Caco-2 (cell line): Measurements from ENCODE around the gene SSBP2. TPM values are rescaled to one million over a fixed set of nuclear protein-coding genes. Genes with fewer than 3 reads are reported as not detected.
A peak's percentile ranks its signal among the peaks of the same experiment; 100 is the strongest.

ENCODE experiments used
- BruUV-seq: library from RNA; stranded (reverse); fragments of 400-500 nt; replicated peaks from 2 replicates; lab custom pipeline; 2021; lab: Mats Ljungman, UMichigan
- CTCF ChIA-PET: fragments of 300-600 bp; sonication (Branson Sonifier 250); formaldehyde crosslinking; loops from one replicate; lab custom pipeline; 2022; ENCODE audit warnings: antibody characterized with exemption; lab: Charles Lee
- POLR2A ChIA-PET: fragments of 300-600 bp; sonication (Branson Sonifier 250); formaldehyde crosslinking; loops from one replicate; lab custom pipeline; 2022; ENCODE audit warnings: antibody characterized with exemption; lab: Charles Lee
- DNase-seq, 2 experiments: peaks; one replicate each; pipeline versions ENCODE4 v3.0.0 to v3.0.0-alpha.2; 2020 to 2022
- H3K27me3 ChIP-seq: replicated peaks from 2 replicates; pipeline ENCODE4 v1.6.0; 2011; ENCODE audit warnings: low read length; ENCODE audit not compliant: control insufficient read depth, insufficient read depth
- H3K36me3 ChIP-seq: 2 replicates; pipeline ENCODE4 v1.5.1; 2011; ENCODE audit warnings: low read length; ENCODE audit not compliant: control insufficient read depth, insufficient read depth
- H3K4me1 ChIP-seq: fragments of 250-450 bp; sonication (Bioruptor Pico); 2 replicates; pipeline ENCODE4 v1.5.1; 2020; ENCODE audit warnings: mild to moderate bottlenecking
- H3K4me3 ChIP-seq: 2 replicates; pipeline ENCODE4 v1.5.1; 2011; ENCODE audit warnings: low read depth, mild to moderate bottlenecking, control low read depth, low read length
- H3K9me3 ChIP-seq: fragments of 250-450 bp; sonication (Bioruptor Pico); 2 replicates; pipeline ENCODE4 v1.5.1; 2020; ENCODE audit warnings: mild to moderate bottlenecking, moderate library complexity
- H3K27ac Mint-ChIP-seq: one replicate; pipeline ENCODE4 v1.8.0; 2022; ENCODE audit warnings: mixed read lengths; ENCODE audit not compliant: unreplicated experiment
- H3K27me3 Mint-ChIP-seq: one replicate; pipeline ENCODE4 v1.8.0; 2022; ENCODE audit warnings: mixed read lengths; ENCODE audit not compliant: insufficient read depth, unreplicated experiment
- H3K36me3 Mint-ChIP-seq: one replicate; pipeline ENCODE4 v1.8.0; 2022; ENCODE audit warnings: mild to moderate bottlenecking, mixed read lengths; ENCODE audit not compliant: insufficient read depth, unreplicated experiment
- H3K4me1 Mint-ChIP-seq: one replicate; pipeline ENCODE4 v1.8.0; 2022; ENCODE audit warnings: low read depth, mixed read lengths; ENCODE audit not compliant: unreplicated experiment
- H3K4me3 Mint-ChIP-seq: one replicate; pipeline ENCODE4 v1.8.0; 2022; ENCODE audit warnings: mild to moderate bottlenecking, moderate library complexity, mixed read lengths; ENCODE audit not compliant: unreplicated experiment
- H3K9me3 Mint-ChIP-seq: one replicate; pipeline ENCODE4 v1.8.0; 2022; ENCODE audit warnings: mixed read lengths; ENCODE audit not compliant: unreplicated experiment
- CTCF ChIP-seq, 2 experiments: fragments of 200-600 bp in 1 of 2; IDR thresholded peaks; 1 replicate in 1 of 2; 2 replicates in 1 of 2; pipeline versions ENCODE4 v1.5.1 to v1.8.0; 2011 to 2022; ENCODE audit warnings: antibody characterized with exemption in 1 of 2, control low read depth in 1 of 2, inconsistent platforms in 1 of 2, low read depth in 1 of 2, low read length in 1 of 2, mild to moderate bottlenecking in 1 of 2, moderate library complexity in 1 of 2; ENCODE audit not compliant: insufficient read depth in 1 of 2, severe bottlenecking in 1 of 2, unreplicated experiment in 1 of 2
- intact Hi-C: fragments of 100-400 bp; cut with micrococcal nuclease; formaldehyde crosslinking; loops from one replicate; pipeline ENCODE4 v1.10.0; 2022; ENCODE audit not compliant: unreplicated experiment
- total RNA-seq: library from RNA; stranded (reverse); gene quantifications from 2 replicates; pipeline ENCODE4 v1.2.3, GENCODE V29; 2022

SSBP2 gene
- total RNA-seq, 1 experiment from 2014 or later: 2.5 TPM

- Mint-ChIP-seq H3K27me3 (no peaks in the 10 kb centered on the region), H3K36me3 (no peaks in the 10 kb centered on the region), H3K4me3 (no peak overlapping the region), H3K9me3 (no peaks in the 10 kb centered on the region), H3K27ac (no peak overlapping the region), H3K4me1 (peaks cover 7% of the 10 kb centered on the region)
- Histone ChIP-seq H3K36me3 (no peaks in the 10 kb centered on the region), H3K4me1 (peaks cover 9% of the 10 kb centered on the region; the same call in 1 of the 2 replicates), H3K27me3 (no peaks in the 10 kb centered on the region), H3K9me3 (no peaks in the 10 kb centered on the region), H3K4me3 (no peak overlapping the region)
- DNase-seq: peak; percentile 30 to 70
- BruUV-seq: no TSS peak
- ChIA-PET CTCF (no interaction called here), POLR2A (no interaction called here)
- no peak for TF ChIP-seq CTCF (IDR thresholded peaks at IDR 0.05; ENCODE audit: insufficient read depth in 1 of 2, low read depth in 1 of 2, low read length in 1 of 2, severe bottlenecking in 1 of 2, unreplicated experiment in 1 of 2)
- intact Hi-C loops: no loop called here
Measured at GRCh38 chr5:81626524-81626923, 124.4 kb downstream of the SSBP2 start.

- Mint-ChIP-seq H3K27me3 (no peaks in the 10 kb centered on the region), H3K4me1 (no peaks in the 10 kb centered on the region), H3K4me3 (no peak overlapping the region), H3K9me3 (peaks cover 29% of the 10 kb centered on the region), H3K36me3 (no peaks in the 10 kb centered on the region), H3K27ac (no peak overlapping the region)
- Histone ChIP-seq H3K27me3 (no peaks in the 10 kb centered on the region), H3K36me3 (no peaks in the 10 kb centered on the region), H3K4me1 (no peaks in the 10 kb centered on the region), H3K9me3 (no peaks in the 10 kb centered on the region), H3K4me3 (no peak overlapping the region)
- BruUV-seq: no TSS peak
- intact Hi-C loops: no loop called here
- ChIA-PET CTCF (no interaction called here), POLR2A (no interaction called here)
- no peak for DNase-seq
- TF ChIP-seq CTCF (IDR thresholded peaks at IDR 0.05; ENCODE audit: insufficient read depth in 1 of 2, low read depth in 1 of 2, low read length in 1 of 2, severe bottlenecking in 1 of 2, unreplicated experiment in 1 of 2): no peak
Measured at GRCh38 chr5:81609810-81610375, 141.0 kb downstream of the SSBP2 start.

- Mint-ChIP-seq H3K36me3 (no peaks in the 10 kb centered on the region), H3K27ac (no peak overlapping the region), H3K27me3 (no peaks in the 10 kb centered on the region), H3K4me1 (no peaks in the 10 kb centered on the region), H3K9me3 (peaks cover 22% of the 10 kb centered on the region), H3K4me3 (no peak overlapping the region)
- BruUV-seq: no TSS peak
- DNase-seq: no peak
- Histone ChIP-seq H3K4me1 (no peaks in the 10 kb centered on the region), H3K9me3 (no peaks in the 10 kb centered on the region), H3K36me3 (no peaks in the 10 kb centered on the region), H3K4me3 (no peak overlapping the region), H3K27me3 (no peaks in the 10 kb centered on the region)
- TF ChIP-seq CTCF (IDR thresholded peaks at IDR 0.05; ENCODE audit: insufficient read depth in 1 of 2, low read depth in 1 of 2, low read length in 1 of 2, severe bottlenecking in 1 of 2, unreplicated experiment in 1 of 2): no peak
- POLR2A ChIA-PET: no interaction called here
- CTCF ChIA-PET: no interaction called here
- intact Hi-C loops: no loop called here
Measured at GRCh38 chr5:81608976-81609375, 141.9 kb downstream of the SSBP2 start.
